Measurements from ENCODE around the gene MRPL47.
"Not testable (repeated sequence)": the region's sequence is repeated elsewhere in the genome, so short reads cannot be mapped to it uniquely, and the experiment has no call there.

The MRPL47 gene

DNA sequence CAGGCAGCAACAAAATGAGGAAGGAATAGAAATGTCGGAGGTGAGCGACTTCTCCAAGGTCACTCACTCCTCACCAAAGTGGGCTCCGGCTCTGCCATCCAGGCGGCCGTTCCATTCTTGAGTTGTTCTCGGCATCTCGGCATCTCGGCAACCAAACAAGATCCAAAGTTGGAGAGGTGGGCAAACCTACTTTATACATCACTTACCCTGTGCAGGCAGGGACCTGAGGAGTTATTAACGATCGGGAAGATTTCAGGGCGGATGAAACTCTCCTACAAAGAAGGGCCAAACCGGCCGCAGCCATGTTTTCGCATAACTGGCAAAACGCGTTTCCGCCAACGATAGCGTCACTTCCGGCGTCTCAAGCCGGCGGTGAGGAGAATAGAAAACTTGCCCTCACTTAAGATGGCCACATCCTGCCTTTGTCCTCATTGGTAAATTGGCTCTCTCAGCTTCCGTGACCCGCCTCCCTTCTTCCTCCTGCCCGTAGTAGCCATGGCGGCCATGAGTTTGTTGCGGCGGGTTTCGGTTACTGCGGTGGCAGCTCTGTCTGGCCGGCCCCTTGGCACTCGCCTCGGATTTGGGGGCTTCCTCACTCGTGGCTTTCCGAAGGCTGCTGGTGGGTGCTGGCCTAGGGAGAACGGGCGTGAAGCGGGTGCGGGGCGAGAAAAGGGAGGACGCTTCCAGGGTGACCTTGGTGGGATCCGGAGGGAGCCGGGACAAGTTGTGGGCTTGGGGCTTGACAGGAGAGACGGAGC lies at the start of gene MRPL47, which contains the start of gene NDUFB5:
Gene MRPL47 (minus strand): TSS at position 318 of the 758 bp plus-strand sequence. CDS start 14 bp downstream, at position 304.
Gene NDUFB5 (plus strand): TSS at position 474 of the 758 bp plus-strand sequence. CDS start 22 bp downstream, at position 496.
- DNase-seq (ENCODE audit: extremely low read depth, low read depth): peak; percentile 94
- TF ChIP-seq, protein P1, sequence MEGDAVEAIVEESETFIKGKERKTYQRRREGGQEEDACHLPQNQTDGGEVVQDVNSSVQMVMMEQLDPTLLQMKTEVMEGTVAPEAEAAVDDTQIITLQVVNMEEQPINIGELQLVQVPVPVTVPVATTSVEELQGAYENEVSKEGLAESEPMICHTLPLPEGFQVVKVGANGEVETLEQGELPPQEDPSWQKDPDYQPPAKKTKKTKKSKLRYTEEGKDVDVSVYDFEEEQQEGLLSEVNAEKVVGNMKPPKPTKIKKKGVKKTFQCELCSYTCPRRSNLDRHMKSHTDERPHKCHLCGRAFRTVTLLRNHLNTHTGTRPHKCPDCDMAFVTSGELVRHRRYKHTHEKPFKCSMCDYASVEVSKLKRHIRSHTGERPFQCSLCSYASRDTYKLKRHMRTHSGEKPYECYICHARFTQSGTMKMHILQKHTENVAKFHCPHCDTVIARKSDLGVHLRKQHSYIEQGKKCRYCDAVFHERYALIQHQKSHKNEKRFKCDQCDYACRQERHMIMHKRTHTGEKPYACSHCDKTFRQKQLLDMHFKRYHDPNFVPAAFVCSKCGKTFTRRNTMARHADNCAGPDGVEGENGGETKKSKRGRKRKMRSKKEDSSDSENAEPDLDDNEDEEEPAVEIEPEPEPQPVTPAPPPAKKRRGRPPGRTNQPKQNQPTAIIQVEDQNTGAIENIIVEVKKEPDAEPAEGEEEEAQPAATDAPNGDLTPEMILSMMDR (IDR thresholded peaks at IDR 0.05; ENCODE audit: low read depth, low read length, missing control alignments): no peak
- H3K4me3 ChIP-seq (replicated peaks; ENCODE audit: low read depth, low read length): peak within 1 kb of the TSS; percentile 85

DNA sequence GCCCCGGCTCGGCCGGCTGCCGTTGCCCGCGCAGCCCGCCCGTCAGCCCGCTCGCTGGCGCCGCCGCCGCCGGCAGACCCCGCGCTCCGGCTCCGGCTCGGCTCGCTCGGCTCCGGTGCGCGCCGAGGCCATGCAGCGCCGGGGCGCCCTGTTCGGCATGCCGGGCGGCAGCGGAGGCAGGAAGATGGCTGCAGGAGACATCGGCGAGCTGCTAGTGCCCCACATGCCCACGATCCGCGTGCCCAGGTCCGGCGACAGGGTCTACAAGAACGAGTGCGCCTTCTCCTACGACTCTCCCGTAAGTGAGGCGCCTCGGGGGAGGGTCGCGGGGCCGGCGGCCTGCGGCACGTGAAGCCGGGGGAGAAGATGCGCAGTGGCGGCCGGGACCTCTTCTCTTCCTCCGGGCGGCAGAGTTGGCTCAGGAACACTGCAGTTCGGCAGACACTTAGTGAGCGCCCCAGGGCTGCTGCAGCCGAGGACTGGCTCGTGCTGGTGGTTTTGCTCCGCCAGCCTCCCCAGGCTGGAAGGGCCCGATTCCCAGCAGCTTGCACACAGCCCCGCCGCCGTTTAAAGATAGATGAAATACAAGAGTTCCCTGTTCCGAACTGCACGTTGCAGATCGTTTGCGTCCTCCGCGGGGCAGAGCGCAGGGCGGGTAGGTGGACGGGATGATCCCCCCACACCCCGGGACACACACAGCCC lies 48.8 kb upstream of the MRPL47 start:
- peak overlapping the region; percentile 86 for H3K4me3 ChIP-seq (replicated peaks; ENCODE audit: low read depth, low read length)
- peak; percentile 42 for DNase-seq (ENCODE audit: extremely low read depth, low read depth)
- TF ChIP-seq, protein P1 (IDR thresholded peaks at IDR 0.05; ENCODE audit: low read depth, low read length, missing control alignments): no peak

DNA sequence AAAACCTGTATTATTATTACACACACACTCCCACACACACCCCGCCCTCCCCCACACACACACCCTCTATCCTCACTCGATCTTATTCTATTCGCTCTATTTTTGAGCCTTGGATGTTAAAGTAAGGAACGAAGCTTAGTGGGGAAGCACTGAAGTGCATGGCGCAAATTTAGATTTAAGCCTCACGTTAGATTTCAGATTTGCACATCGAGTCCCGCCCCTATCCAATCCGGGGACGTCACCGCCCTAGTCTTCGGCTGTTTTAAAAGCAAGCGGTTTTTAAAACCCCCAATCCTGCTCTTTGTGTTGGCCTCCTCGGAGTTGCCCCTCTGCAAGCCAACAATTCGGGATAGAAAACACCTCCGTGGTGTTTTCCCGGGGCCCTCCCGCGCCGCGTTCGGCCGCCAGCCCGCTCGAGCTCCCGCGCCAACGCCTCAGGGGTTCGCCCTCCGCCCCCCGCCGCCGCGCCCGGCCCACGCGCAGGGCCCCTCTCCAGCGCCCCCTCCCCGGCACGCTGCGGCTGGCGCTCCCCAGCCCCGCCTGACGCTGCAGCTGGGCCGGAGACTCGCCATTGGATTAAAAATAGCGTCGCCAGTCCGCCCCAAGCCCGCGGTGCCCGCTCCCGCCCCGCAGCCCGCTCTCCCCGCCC lies 48.1 kb upstream of the MRPL47 start, which contains the start of gene USP13:
Gene USP13 (plus strand): TSS at position 594 of the 649 bp plus-strand sequence. CDS start 186 bp downstream, outside the sequence.
- DNase-seq (ENCODE audit: extremely low read depth, low read depth): peak; percentile 50
- TF ChIP-seq, protein P1 (IDR thresholded peaks at IDR 0.05; ENCODE audit: low read depth, low read length, missing control alignments): no peak
- H3K4me3 ChIP-seq (replicated peaks; ENCODE audit: low read depth, low read length): peak within 1 kb of the TSS; percentile 86

DNA sequence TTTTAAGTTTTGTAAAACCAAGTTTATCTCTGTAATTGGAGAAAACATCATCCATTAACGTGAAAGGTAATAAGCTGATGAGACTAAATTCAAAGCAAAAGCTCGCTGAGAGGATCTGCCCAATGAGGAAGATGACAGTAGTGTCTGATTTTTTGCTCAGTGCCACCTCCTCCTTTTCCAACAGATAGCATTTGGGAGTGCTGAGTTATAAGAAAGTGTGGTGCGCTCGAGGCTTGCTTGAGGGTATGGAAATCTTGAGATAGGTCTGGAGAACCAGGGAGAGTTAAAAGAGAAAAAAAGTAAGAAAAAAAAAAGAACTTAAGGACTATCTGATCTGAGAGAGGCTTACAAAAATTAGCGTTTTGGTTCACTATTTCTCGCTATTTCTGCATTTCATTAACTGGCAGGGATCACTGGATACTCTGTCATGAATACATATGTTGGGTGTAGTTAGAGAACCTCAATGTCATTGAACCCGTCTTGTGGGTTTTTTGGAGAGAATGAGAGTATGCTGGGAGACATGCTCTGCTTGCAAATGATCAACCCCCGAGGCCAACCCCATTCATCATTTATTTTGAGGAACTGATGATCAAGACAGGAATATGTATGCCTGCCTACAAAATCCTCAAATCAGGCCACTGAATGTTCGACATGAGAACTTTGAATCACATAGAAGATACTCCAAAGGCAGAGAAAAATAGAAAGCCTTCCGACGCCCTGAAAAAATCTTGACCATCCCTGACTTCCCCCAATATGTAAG lies 47.4 kb upstream of the MRPL47 start:
- TF ChIP-seq, protein P1 (IDR thresholded peaks at IDR 0.05; ENCODE audit: low read depth, low read length, missing control alignments): no peak
- DNase-seq (ENCODE audit: extremely low read depth, low read depth): no peak
- peak overlapping the region; percentile 86 for H3K4me3 ChIP-seq (replicated peaks; ENCODE audit: low read depth, low read length)

GRCh38 chr3:179646177-179646576 lies 41.7 kb upstream of the MRPL47 start:
- DNase-seq (ENCODE audit: extremely low read depth, low read depth): no peak
- H3K4me3 ChIP-seq (replicated peaks; ENCODE audit: low read depth, low read length): no peak overlapping the region
- TF ChIP-seq, protein P1 (IDR thresholded peaks at IDR 0.05; ENCODE audit: low read depth, low read length, missing control alignments): no peak

- DNase-seq (ENCODE audit: extremely low read depth, low read depth); H3K4me3 ChIP-seq (replicated peaks; ENCODE audit: low read depth, low read length): not testable (repeated sequence)
These were observed 39.4 kb upstream of the MRPL47 start for GRCh38 chr3:179643837-179644236.

All from HFF-Myc (cell line).